ENCODE measurements around the gene WWP2. TPM values are rescaled to one million over a fixed set of nuclear protein-coding genes. Genes with fewer than 3 reads are reported as not detected.
"Not testable (repeated sequence)": the region's sequence is repeated elsewhere in the genome, so short reads cannot be mapped to it uniquely, and the experiment has no call there.

WWP2 gene
- total and polyA plus RNA-seq, 7 donors = 12.2 to 26.0 (median 19.0) TPM

DNA sequence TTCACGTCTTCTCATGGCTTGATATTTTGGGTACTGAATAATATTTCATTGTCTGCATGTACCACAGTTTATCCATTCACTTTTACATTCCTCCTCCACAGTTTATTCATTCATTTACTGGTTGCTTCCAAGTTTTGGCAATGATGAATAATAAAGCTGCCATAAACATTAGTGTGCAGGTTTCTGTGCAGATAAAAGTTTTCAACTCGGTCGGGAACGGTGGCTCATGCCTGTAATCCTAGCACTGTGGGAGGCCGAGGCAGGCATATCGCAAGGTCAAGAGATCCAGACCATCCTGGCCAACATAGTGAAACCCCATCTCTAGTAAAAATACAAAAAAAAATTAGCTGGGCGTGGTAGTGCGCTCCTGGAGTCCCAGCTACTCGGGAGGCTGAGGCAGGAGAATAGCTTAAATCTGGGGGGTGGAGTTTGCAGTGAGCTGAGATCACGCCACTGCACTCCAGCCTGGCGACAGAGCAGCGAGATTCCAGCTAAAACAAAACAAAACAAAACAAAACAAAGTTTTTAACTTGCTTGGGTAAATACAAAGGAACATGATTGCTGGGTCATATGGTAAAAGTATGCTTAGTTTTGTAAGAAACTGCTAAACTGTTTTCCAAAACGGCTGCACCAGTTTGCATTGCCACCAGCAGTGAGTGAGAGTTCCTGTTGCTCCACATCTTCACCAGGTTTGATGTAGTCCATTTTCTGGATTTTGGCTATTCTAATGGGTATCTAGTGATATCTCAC, 89.5 kb downstream of the WWP2 start:
- Histone ChIP-seq H3K27me3 (ENCODE audit: insufficient read depth in 3 of 3, low read length in 2 of 3) (no peaks in the 10 kb centered on the region), H3K4me3 (no peak overlapping the region), H3K36me3 (ENCODE audit: insufficient read depth in 1 of 2, low read depth in 1 of 2) (no peaks in the 10 kb centered on the region), H3K4me1 (peaks cover 19% of the 10 kb centered on the region), H3K27ac (no peak overlapping the region), H3K9me3 (no peaks in the 10 kb centered on the region)
- DNase-seq (no peak), ATAC-seq (no peak)
- TF ChIP-seq, protein P1, sequence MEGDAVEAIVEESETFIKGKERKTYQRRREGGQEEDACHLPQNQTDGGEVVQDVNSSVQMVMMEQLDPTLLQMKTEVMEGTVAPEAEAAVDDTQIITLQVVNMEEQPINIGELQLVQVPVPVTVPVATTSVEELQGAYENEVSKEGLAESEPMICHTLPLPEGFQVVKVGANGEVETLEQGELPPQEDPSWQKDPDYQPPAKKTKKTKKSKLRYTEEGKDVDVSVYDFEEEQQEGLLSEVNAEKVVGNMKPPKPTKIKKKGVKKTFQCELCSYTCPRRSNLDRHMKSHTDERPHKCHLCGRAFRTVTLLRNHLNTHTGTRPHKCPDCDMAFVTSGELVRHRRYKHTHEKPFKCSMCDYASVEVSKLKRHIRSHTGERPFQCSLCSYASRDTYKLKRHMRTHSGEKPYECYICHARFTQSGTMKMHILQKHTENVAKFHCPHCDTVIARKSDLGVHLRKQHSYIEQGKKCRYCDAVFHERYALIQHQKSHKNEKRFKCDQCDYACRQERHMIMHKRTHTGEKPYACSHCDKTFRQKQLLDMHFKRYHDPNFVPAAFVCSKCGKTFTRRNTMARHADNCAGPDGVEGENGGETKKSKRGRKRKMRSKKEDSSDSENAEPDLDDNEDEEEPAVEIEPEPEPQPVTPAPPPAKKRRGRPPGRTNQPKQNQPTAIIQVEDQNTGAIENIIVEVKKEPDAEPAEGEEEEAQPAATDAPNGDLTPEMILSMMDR (IDR thresholded peaks at IDR 0.05) = no peak
- intact Hi-C loops (cut with DNase I) = no loop called here
- 78 to 86% (median 79%) methylated on average over 13 of the region's 13 CpGs for WGBS, 3 donors

DNA sequence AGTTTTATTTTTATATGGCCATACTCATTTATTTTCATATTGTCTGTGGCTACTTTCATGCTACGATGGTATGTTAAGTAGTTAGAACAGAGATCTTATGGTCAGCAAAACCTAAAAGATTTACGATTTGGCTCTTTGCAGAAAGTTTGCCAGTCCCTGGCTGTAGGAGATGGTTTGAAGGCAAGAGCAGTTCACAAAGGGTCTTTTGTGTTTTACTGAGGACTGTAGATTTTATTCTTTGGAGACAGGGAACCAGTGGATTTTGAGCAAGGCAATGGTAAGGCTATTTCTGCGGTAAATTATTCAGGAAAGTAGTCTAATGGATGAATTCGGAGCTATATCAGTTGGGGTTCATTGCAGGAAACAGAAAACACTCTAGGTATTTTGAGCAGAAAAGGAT, 90.7 kb downstream of the WWP2 start:
- intact Hi-C loops (cut with DNase I) = no loop called here
- DNase-seq = no peak

DNA sequence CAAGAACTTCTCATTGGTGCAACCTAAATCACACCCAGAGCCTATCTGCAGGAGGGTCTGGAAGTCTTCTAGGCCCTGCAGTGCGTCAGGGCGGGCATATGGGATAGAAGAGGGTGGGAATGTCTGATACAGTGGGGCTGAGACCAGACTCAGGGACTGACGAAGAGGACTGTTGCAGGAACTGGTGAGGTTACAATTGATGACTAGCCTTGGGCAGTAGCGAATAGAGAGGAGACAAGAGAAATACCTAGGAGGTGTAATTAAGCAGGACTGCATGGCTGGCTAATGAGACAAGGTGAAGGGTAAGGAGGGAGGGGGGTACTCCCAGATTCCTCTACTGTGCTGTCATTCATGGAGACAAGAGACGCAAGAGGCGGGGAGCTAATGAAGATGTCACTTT, 91.3 kb downstream of the WWP2 start:
- TF ChIP-seq, protein P1 (IDR thresholded peaks at IDR 0.05) = no peak
- no peak overlapping the region for H3K4me3 ChIP-seq
- ATAC-seq (no peak), DNase-seq (no peak)
- H3K36me3 ChIP-seq (ENCODE audit: insufficient read depth in 1 of 2, low read depth in 1 of 2) = no peaks in the 10 kb centered on the region
- H3K9me3 ChIP-seq = no peaks in the 10 kb centered on the region
- H3K27me3 ChIP-seq (ENCODE audit: insufficient read depth in 3 of 3, low read length in 2 of 3) = no peaks in the 10 kb centered on the region
- H3K4me1 ChIP-seq = peaks cover 10% of the 10 kb centered on the region
- WGBS, 3 donors = 98 to 99% (median 98%) methylated on average over 6 of the region's 6 CpGs
- intact Hi-C loops (cut with DNase I) = no loop called here
- no peak overlapping the region for H3K27ac ChIP-seq

More for the DNA sequence above, 90.7 kb downstream of the WWP2 start:
- ATAC-seq = no peak
- Histone ChIP-seq H3K27me3 (ENCODE audit: insufficient read depth in 3 of 3, low read length in 2 of 3) (no peaks in the 10 kb centered on the region), H3K4me3 (no peak overlapping the region), H3K9me3 (no peaks in the 10 kb centered on the region), H3K27ac (no peak overlapping the region), H3K4me1 (peaks cover 17% of the 10 kb centered on the region), H3K36me3 (ENCODE audit: insufficient read depth in 1 of 2, low read depth in 1 of 2) (no peaks in the 10 kb centered on the region)
- WGBS, 3 donors = 64 to 71% (median 70%) methylated on average over 4 of the region's 4 CpGs
- TF ChIP-seq, protein P1 (IDR thresholded peaks at IDR 0.05) = no peak

GRCh38 chr16:69854776-69855175, 92.6 kb downstream of the WWP2 start:
- H3K27ac ChIP-seq; H3K4me3 ChIP-seq; DNase-seq; H3K36me3 ChIP-seq (ENCODE audit: insufficient read depth in 1 of 2, low read depth in 1 of 2); intact Hi-C loops (cut with DNase I); ATAC-seq; H3K27me3 ChIP-seq (ENCODE audit: insufficient read depth in 3 of 3, low read length in 2 of 3); H3K9me3 ChIP-seq; H3K4me1 ChIP-seq: not testable (repeated sequence)
- WGBS, 3 donors = 95 to 96% (median 95%) methylated on average over 5 of the region's 5 CpGs

DNA sequence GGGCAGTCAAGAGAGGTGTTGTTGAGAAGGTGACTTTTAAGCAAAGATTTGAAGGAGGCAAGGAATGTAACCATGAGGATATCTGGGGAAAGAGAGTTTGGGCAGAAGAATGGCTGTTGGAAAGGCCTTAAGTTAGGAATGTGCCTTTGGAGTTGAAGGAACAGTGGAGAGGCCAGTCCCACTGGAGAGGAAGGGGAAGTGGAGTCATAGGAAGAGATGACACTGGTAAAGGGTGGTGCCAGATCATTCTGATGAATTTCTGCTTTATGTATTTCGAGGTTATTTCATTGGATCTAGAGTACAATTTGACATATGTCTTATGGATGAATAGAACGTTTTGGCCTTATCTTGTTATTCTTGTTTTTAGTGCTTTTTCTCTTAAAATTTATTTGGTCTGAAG, 93.5 kb downstream of the WWP2 start:
- WGBS, 3 donors = 70 to 75% (median 71%) methylated on average over 2 of the region's 2 CpGs
- Histone ChIP-seq H3K27me3 (ENCODE audit: insufficient read depth in 3 of 3, low read length in 2 of 3) (no peaks in the 10 kb centered on the region), H3K27ac (no peak overlapping the region), H3K4me1 (no peaks in the 10 kb centered on the region), H3K36me3 (ENCODE audit: insufficient read depth in 1 of 2, low read depth in 1 of 2) (no peaks in the 10 kb centered on the region), H3K4me3 (no peak overlapping the region), H3K9me3 (no peaks in the 10 kb centered on the region)
- ATAC-seq (no peak), DNase-seq (no peak)
- intact Hi-C loops (cut with DNase I) = no loop called here
- TF ChIP-seq, protein P1 (IDR thresholded peaks at IDR 0.05) = no peak

Data from psoas muscle (tissue), 8 donors.